Measurements from ENCODE around the gene MTX1.

MTX1 gene

DNA sequence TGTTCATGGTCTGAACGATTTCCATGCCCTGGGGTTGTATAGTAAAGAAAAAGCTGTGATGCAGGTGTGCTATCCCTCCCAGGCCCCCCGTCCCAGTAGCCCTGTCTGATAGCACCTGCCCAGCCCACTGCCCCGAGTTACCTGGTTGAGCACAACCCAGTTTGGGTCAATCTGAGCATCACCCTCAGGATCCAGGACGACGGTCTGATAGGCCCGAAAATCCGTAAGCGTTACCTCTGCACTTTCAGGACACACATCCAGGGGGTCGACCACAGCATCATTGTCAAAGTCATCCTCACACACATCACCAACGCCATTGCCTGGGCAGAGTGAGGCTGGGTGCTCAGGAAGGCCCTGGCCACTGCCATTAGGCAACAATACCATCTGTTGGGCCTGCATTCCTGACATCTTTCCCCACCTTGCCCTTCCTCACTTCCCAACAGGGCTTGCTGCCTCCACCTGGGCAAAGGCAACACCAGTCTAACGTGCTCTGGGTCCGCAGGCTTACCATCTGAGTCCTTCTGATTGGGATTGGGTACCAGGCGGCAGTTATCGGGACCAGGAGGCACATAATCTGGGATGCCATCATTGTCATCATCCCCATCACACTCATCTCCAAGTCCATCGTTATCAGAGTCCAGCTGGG lies 10.5 kb upstream of the MTX1 start:
- Histone ChIP-seq H3K9me3 (ENCODE audit: insufficient read depth, low read length) (no peaks in the 10 kb centered on the region), H3K9ac (ENCODE audit: insufficient read length, low read depth) (peak overlapping the region; percentile 96), H3K27me3 (ENCODE audit: insufficient read depth, insufficient read length) (no peaks in the 10 kb centered on the region), H3K4me3 (ENCODE audit: insufficient read length, low read depth) (no peak overlapping the region), H3K4me1 (ENCODE audit: insufficient read depth, insufficient read length) (peaks cover 22% of the 10 kb centered on the region), H3K36me3 (ENCODE audit: insufficient read depth, insufficient read length, low read length) (peaks cover 75% of the 10 kb centered on the region)
- TF ChIP-seq YY1 (IDR thresholded peaks at IDR 0.05; ENCODE audit: insufficient read depth, insufficient read length), result no peak
- DNase-seq (ENCODE audit: low read depth, low spot score), result no peak

DNA sequence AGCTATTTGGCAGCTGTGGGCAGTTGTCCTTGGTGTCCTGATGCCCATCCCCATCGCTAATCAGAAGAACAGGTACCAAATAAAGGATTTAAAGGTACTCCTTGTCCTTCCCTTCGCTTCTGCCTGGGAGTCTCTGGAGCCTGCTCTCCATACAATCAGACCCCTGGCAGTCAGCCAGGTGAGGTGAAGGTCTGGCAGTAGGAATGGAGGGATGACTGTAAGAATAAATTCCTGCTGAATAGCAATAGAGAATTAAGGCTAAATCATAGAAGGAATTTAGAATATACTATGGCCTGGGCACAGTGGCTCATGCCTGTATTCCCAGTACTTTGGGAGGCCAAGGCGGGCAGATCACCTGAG lies 10.0 kb upstream of the MTX1 start:
- H3K9me3 ChIP-seq (ENCODE audit: insufficient read depth, low read length), result no peaks in the 10 kb centered on the region
- DNase-seq (ENCODE audit: low read depth, low spot score), result no peak
- H3K36me3 ChIP-seq (ENCODE audit: insufficient read depth, insufficient read length, low read length), result peaks cover 80% of the 10 kb centered on the region
- H3K9ac ChIP-seq (ENCODE audit: insufficient read length, low read depth), result peak overlapping the region; percentile 4
- TF ChIP-seq YY1 (IDR thresholded peaks at IDR 0.05; ENCODE audit: insufficient read depth, insufficient read length) (no peak), ZNF274 (IDR thresholded peaks at IDR 0.05; ENCODE audit: low read depth, low read length) (no peak), SUZ12 (IDR thresholded peaks at IDR 0.05; ENCODE audit: extremely low read depth, insufficient read depth, insufficient read length) (no peak)
- peaks cover 22% of the 10 kb centered on the region for H3K4me1 ChIP-seq (ENCODE audit: insufficient read depth, insufficient read length)
- no peak overlapping the region for H3K4me3 ChIP-seq (ENCODE audit: insufficient read length, low read depth)
- H3K27me3 ChIP-seq (ENCODE audit: insufficient read depth, insufficient read length), result no peaks in the 10 kb centered on the region

DNA sequence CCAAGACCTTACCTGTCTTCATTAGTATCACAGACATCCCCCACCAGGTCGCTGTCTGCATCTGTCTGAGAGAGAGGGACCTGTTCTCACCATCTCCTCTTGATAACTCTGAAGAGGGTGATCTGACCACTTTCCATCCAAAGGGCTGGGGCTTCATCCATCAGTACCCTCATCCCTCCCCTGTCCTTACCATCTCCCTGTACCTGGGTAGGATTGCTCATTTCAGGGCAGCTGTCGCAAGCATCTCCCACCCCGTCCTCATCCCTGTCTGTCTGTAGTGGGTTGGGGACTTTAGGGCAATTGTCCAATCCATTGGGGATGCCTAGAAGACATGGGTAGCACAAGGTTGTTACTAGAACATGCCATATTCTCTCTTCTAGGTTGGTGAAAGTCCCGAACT lies 8.7 kb upstream of the MTX1 start:
- no peak overlapping the region for H3K4me3 ChIP-seq (ENCODE audit: insufficient read length, low read depth)
- no peak for TF ChIP-seq YY1 (IDR thresholded peaks at IDR 0.05; ENCODE audit: insufficient read depth, insufficient read length)
- TF ChIP-seq SUZ12 (IDR thresholded peaks at IDR 0.05; ENCODE audit: extremely low read depth, insufficient read depth, insufficient read length), result no peak
- no peak for TF ChIP-seq ZNF274 (IDR thresholded peaks at IDR 0.05; ENCODE audit: low read depth, low read length)

DNA sequence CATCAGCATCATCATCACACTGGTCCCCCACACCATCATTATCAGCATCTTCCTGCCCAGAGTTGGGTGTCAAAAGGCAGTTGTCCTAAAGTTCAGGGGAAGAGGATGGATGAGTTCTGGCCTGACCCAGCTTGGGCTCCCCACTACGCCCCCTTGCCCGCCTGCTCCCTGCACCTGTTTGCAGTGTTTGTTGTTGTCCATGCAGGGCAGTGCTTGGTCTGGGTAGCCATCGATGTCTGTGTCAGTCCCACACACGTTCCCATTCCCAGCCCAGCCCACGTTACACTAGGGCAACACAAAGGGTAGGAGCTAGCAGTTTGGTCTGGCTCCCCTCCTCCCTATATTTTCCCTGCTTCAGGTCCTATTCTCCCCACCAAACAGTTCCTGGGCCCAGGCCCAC lies 7.6 kb upstream of the MTX1 start:
- peaks cover 92% of the 10 kb centered on the region for H3K36me3 ChIP-seq (ENCODE audit: insufficient read depth, insufficient read length, low read length)
- no peak for TF ChIP-seq YY1 (IDR thresholded peaks at IDR 0.05; ENCODE audit: insufficient read depth, insufficient read length)
- no peak for TF ChIP-seq ZNF274 (IDR thresholded peaks at IDR 0.05; ENCODE audit: low read depth, low read length)
- no peak for TF ChIP-seq SUZ12 (IDR thresholded peaks at IDR 0.05; ENCODE audit: extremely low read depth, insufficient read depth, insufficient read length)
- no peak for DNase-seq (ENCODE audit: low read depth, low spot score)
- peaks cover 24% of the 10 kb centered on the region for H3K4me1 ChIP-seq (ENCODE audit: insufficient read depth, insufficient read length)
- no peaks in the 10 kb centered on the region for H3K27me3 ChIP-seq (ENCODE audit: insufficient read depth, insufficient read length)
- H3K9me3 ChIP-seq (ENCODE audit: insufficient read depth, low read length), result no peaks in the 10 kb centered on the region
- H3K9ac ChIP-seq (ENCODE audit: insufficient read length, low read depth), result no peak overlapping the region
- no peak overlapping the region for H3K4me3 ChIP-seq (ENCODE audit: insufficient read length, low read depth)

More for the DNA sequence above, 8.7 kb upstream of the MTX1 start:
- peaks cover 92% of the 10 kb centered on the region for H3K36me3 ChIP-seq (ENCODE audit: insufficient read depth, insufficient read length, low read length)
- no peaks in the 10 kb centered on the region for H3K9me3 ChIP-seq (ENCODE audit: insufficient read depth, low read length)
- no peak for DNase-seq (ENCODE audit: low read depth, low spot score)
- no peaks in the 10 kb centered on the region for H3K27me3 ChIP-seq (ENCODE audit: insufficient read depth, insufficient read length)
- H3K9ac ChIP-seq (ENCODE audit: insufficient read length, low read depth), result no peak overlapping the region
- peaks cover 22% of the 10 kb centered on the region for H3K4me1 ChIP-seq (ENCODE audit: insufficient read depth, insufficient read length)

DNA sequence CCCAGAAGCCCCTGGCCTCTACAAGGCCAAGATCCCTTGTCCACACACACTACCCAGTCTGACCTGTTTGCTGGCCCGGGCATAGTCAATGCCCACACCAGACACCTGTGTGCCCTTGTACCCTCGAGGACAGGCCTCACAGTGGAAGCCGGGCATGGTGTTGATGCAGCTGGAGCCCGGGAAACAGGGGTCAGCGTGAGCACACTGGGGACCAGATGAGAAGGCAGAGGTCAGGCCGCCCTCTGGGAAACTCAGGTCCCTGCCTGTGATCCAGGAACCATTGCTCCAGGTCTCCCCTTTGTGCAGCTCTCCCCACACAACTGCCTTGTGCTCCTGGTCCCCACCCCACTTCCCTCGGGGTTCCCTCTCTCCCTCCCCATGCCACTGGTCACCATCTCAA lies 6.3 kb upstream of the MTX1 start:
- H3K9me3 ChIP-seq (ENCODE audit: insufficient read depth, low read length), result no peaks in the 10 kb centered on the region
- no peaks in the 10 kb centered on the region for H3K27me3 ChIP-seq (ENCODE audit: insufficient read depth, insufficient read length)
- no peak overlapping the region for H3K4me3 ChIP-seq (ENCODE audit: insufficient read length, low read depth)
- peaks cover 83% of the 10 kb centered on the region for H3K36me3 ChIP-seq (ENCODE audit: insufficient read depth, insufficient read length, low read length)
- TF ChIP-seq SUZ12 (IDR thresholded peaks at IDR 0.05; ENCODE audit: extremely low read depth, insufficient read depth, insufficient read length), result no peak
- TF ChIP-seq ZNF274 (IDR thresholded peaks at IDR 0.05; ENCODE audit: low read depth, low read length), result no peak
- no peak for TF ChIP-seq YY1 (IDR thresholded peaks at IDR 0.05; ENCODE audit: insufficient read depth, insufficient read length)
- no peak overlapping the region for H3K9ac ChIP-seq (ENCODE audit: insufficient read length, low read depth)
- peaks cover 17% of the 10 kb centered on the region for H3K4me1 ChIP-seq (ENCODE audit: insufficient read depth, insufficient read length)
- DNase-seq (ENCODE audit: low read depth, low spot score), result no peak

DNA sequence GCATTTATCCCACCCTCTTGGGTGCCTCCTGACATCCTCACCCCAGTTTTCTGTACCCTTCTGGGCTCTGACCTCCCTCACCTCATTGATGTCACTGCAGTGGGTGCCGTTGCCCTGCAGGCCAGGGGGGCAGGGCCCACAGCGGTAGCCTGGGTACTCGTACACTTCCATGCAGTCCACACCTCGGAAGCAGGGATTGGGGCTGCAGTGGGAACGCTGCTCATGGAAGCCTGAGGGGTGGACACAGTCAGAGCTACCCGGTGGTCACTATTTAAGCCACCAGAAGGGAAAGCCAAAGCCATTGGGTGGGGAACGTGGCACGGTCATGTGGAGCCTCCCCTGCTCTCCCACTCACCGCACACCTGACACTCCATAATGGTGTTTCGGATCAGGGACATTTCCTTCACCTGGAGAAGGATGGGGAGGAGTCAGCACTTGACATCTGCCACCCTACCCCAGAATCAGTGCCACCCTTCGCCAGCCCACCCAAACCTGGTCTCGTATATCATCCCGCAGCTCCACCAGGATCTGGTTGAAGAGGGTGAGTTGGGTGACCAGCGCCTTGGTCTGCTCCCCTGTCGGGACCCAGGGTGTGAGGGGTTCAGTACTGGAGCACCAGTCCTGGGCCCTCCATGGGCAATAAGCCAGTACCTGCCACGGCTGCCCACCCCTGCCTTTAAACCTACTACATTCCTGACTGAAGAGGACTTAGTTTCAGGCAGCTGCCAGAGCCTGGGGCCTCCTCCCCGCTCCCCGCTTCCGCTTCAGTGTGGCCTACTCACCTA lies 5.6 kb upstream of the MTX1 start:
- Histone ChIP-seq H3K36me3 (ENCODE audit: insufficient read depth, insufficient read length, low read length) (peaks cover 76% of the 10 kb centered on the region), H3K4me1 (ENCODE audit: insufficient read depth, insufficient read length) (peaks cover 11% of the 10 kb centered on the region)
- TF ChIP-seq SUZ12 (IDR thresholded peaks at IDR 0.05; ENCODE audit: extremely low read depth, insufficient read depth, insufficient read length) (no peak), YY1 (IDR thresholded peaks at IDR 0.05; ENCODE audit: insufficient read depth, insufficient read length) (no peak), ZNF274 (IDR thresholded peaks at IDR 0.05; ENCODE audit: low read depth, low read length) (no peak)

DNA sequence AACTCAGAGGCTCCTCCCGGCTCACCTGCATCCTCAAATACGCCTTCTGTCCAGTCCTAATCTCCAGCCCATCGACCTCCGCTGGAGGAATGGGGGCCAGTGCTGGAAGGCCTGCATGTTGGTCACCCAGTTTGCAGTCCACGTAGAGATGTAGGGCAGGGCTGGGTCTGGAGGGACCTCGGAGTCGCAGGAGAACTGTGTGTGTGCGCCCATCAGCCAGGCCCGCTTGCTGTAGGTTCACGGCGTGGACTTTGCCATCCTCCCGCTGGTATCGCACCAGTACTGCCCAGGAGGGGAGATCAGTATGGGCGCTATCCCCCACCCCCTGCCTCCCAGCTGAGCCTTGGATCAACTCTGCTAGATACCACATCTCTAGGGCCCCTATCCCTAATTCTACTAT lies 3.5 kb upstream of the MTX1 start:
- H3K9ac ChIP-seq (ENCODE audit: insufficient read length, low read depth), result no peak overlapping the region
- peaks cover 6% of the 10 kb centered on the region for H3K4me1 ChIP-seq (ENCODE audit: insufficient read depth, insufficient read length)
- H3K27me3 ChIP-seq (ENCODE audit: insufficient read depth, insufficient read length), result no peaks in the 10 kb centered on the region
- DNase-seq (ENCODE audit: low read depth, low spot score), result no peak
- TF ChIP-seq YY1 (IDR thresholded peaks at IDR 0.05; ENCODE audit: insufficient read depth, insufficient read length) (no peak), ZNF274 (IDR thresholded peaks at IDR 0.05; ENCODE audit: low read depth, low read length) (no peak), SUZ12 (IDR thresholded peaks at IDR 0.05; ENCODE audit: extremely low read depth, insufficient read depth, insufficient read length) (no peak)
- no peaks in the 10 kb centered on the region for H3K9me3 ChIP-seq (ENCODE audit: insufficient read depth, low read length)
- peaks cover 59% of the 10 kb centered on the region for H3K36me3 ChIP-seq (ENCODE audit: insufficient read depth, insufficient read length, low read length)
- H3K4me3 ChIP-seq (ENCODE audit: insufficient read length, low read depth), result no peak overlapping the region

More for the DNA sequence above, 5.6 kb upstream of the MTX1 start:
- no peak overlapping the region for H3K9ac ChIP-seq (ENCODE audit: insufficient read length, low read depth)
- no peak overlapping the region for H3K4me3 ChIP-seq (ENCODE audit: insufficient read length, low read depth)
- no peaks in the 10 kb centered on the region for H3K9me3 ChIP-seq (ENCODE audit: insufficient read depth, low read length)
- H3K27me3 ChIP-seq (ENCODE audit: insufficient read depth, insufficient read length), result no peaks in the 10 kb centered on the region
- DNase-seq (ENCODE audit: low read depth, low spot score), result no peak
